Mesenchymal stem cell (in vitro differentiated cells and primary cell): ENCODE measurements around the gene MUC5B.

Experiments
- DNase-seq: peaks from one replicate; pipeline ENCODE4 v3.0.0-alpha.2; 2013
- H2AFZ ChIP-seq: one replicate; pipeline ENCODE4 v1.6.1; 2013; ENCODE audit warnings: low read depth, mild to moderate bottlenecking, control low read depth, inconsistent platforms, low read length, moderate library complexity
- H2AK5ac ChIP-seq: 2 replicates; pipeline ENCODE4 v1.6.1; 2013; ENCODE audit warnings: low read length, moderate library complexity, mild to moderate bottlenecking, inconsistent platforms; ENCODE audit not compliant: severe bottlenecking
- H2BK120ac ChIP-seq: one replicate; pipeline ENCODE4 v1.6.1; 2013; ENCODE audit warnings: low read depth, mild to moderate bottlenecking, inconsistent platforms, low read length, moderate library complexity
- H2BK12ac ChIP-seq, 2 experiments: one replicate each; pipeline ENCODE4 v1.6.1; 2013; ENCODE audit warnings: inconsistent platforms in 2 of 2, low read length in 2 of 2, mild to moderate bottlenecking in 2 of 2, moderate library complexity in 2 of 2, control low read depth in 1 of 2
- H2BK15ac ChIP-seq: one replicate; pipeline ENCODE4 v1.6.1; 2013; ENCODE audit warnings: mild to moderate bottlenecking, low read depth, inconsistent platforms; ENCODE audit not compliant: poor library complexity, severe bottlenecking
- H2BK5ac ChIP-seq: 2 replicates; pipeline ENCODE4 v1.6.1; 2013; ENCODE audit warnings: low read depth, mild to moderate bottlenecking, low read length, control low read depth, inconsistent platforms; ENCODE audit not compliant: poor library complexity, severe bottlenecking
- H3K14ac ChIP-seq, 2 experiments: one replicate each; pipeline ENCODE4 v1.6.1; 2013; ENCODE audit warnings: inconsistent platforms in 2 of 2, low read length in 2 of 2, control low read depth in 1 of 2, mild to moderate bottlenecking in 1 of 2, moderate library complexity in 1 of 2
- H3K18ac ChIP-seq, 2 experiments: one replicate each; pipeline ENCODE4 v1.6.1; 2013; ENCODE audit warnings: inconsistent platforms in 2 of 2, low read length in 2 of 2, control low read depth in 1 of 2, low read depth in 1 of 2, mild to moderate bottlenecking in 1 of 2
- H3K23ac ChIP-seq, 2 experiments: one replicate each; pipeline ENCODE4 v1.6.1; 2013; ENCODE audit warnings: inconsistent platforms in 2 of 2, low read length in 2 of 2, mild to moderate bottlenecking in 2 of 2, moderate library complexity in 2 of 2, control low read depth in 1 of 2
- H3K27ac ChIP-seq: 2 replicates; pipeline ENCODE4 v1.5.1; 2013; ENCODE audit warnings: mild to moderate bottlenecking, moderate library complexity, low read length, control low read depth, inconsistent platforms; ENCODE audit not compliant: poor library complexity, severe bottlenecking
- H3K27me3 ChIP-seq, 2 experiments: 2 replicates each; pipeline versions ENCODE4 v1.6.1 to v1.7.0; 2013; ENCODE audit warnings: low read length in 2 of 2, mild to moderate bottlenecking in 2 of 2, moderate library complexity in 2 of 2, control low read depth in 1 of 2, inconsistent platforms in 1 of 2; ENCODE audit not compliant: control insufficient read depth in 1 of 2, insufficient read depth in 1 of 2
- H3K36me3 ChIP-seq, 2 experiments: 2 replicates each; pipeline versions ENCODE4 v1.6.1 to v1.7.0; 2013; ENCODE audit warnings: low read length in 2 of 2, control low read depth in 1 of 2, inconsistent platforms in 1 of 2, low read depth in 1 of 2, mild to moderate bottlenecking in 1 of 2; ENCODE audit not compliant: insufficient read depth in 2 of 2, control insufficient read depth in 1 of 2
- H3K4ac ChIP-seq, 2 experiments: one replicate each; pipeline ENCODE4 v1.6.1; 2013; ENCODE audit warnings: inconsistent platforms in 2 of 2, low read length in 2 of 2, mild to moderate bottlenecking in 2 of 2, moderate library complexity in 2 of 2, control low read depth in 1 of 2, low read depth in 1 of 2
- H3K4me1 ChIP-seq: 2 replicates; pipeline ENCODE4 v1.6.1; 2013; ENCODE audit warnings: low read depth, low read length, control low read depth; ENCODE audit not compliant: control insufficient read depth, insufficient read depth
- H3K4me2 ChIP-seq: 2 replicates; pipeline ENCODE4 v1.6.1; 2013; ENCODE audit warnings: low read length, mild to moderate bottlenecking, inconsistent platforms; ENCODE audit not compliant: poor library complexity, severe bottlenecking
- H3K4me3 ChIP-seq, 2 experiments: 2 replicates each; pipeline versions ENCODE4 v1.5.1 to v1.7.0; 2013; ENCODE audit warnings: low read length in 2 of 2, mild to moderate bottlenecking in 2 of 2, control low read depth in 1 of 2, low read depth in 1 of 2; ENCODE audit not compliant: insufficient read depth in 1 of 2
- H3K79me1 ChIP-seq: replicated peaks from 2 replicates; pipeline ENCODE4 v1.6.1; 2013; ENCODE audit warnings: mild to moderate bottlenecking, control low read depth, low read length, inconsistent platforms; ENCODE audit not compliant: poor library complexity, severe bottlenecking
- H3K9ac ChIP-seq: 2 replicates; pipeline ENCODE4 v1.7.0; 2013; ENCODE audit warnings: mild to moderate bottlenecking, low read length, moderate library complexity
- H3K9me3 ChIP-seq: 2 replicates; pipeline ENCODE4 v1.7.0; 2013; ENCODE audit warnings: mild to moderate bottlenecking, low read length; ENCODE audit not compliant: control insufficient read depth
- H4K8ac ChIP-seq: one replicate; pipeline ENCODE4 v1.6.1; 2013; ENCODE audit warnings: inconsistent platforms, mild to moderate bottlenecking, low read length, moderate library complexity
- H4K91ac ChIP-seq: one replicate; pipeline ENCODE4 v1.6.1; 2013; ENCODE audit warnings: mild to moderate bottlenecking, low read length, inconsistent platforms
- WGBS: methylation state at CpG from one replicate; pipeline ENCODE4 v1.1.7; 2013; ENCODE audit warnings: mixed read lengths; 5-methylcytosine and 5-hydroxymethylcytosine counted together

Gene MUC5B

GRCh38 chr11:1292018-1292643 is 69.3 kb downstream of the MUC5B start:
- H2AK5ac ChIP-seq, result no peak overlapping the region
- no peaks in the 10 kb centered on the region for H3K9me3 ChIP-seq
- peaks cover 67% of the 10 kb centered on the region for H3K79me1 ChIP-seq
- H2BK5ac ChIP-seq, result no peak overlapping the region
- H3K4me3 ChIP-seq, result no peak overlapping the region
- no peak overlapping the region for H2AFZ ChIP-seq
- no peak overlapping the region for H3K4ac ChIP-seq
- H3K9ac ChIP-seq, result no peak overlapping the region
- peaks cover 51 to 85% of the 10 kb centered on the region in 2 experiments for H3K36me3 ChIP-seq
- no peak overlapping the region for H4K91ac ChIP-seq
- no peak overlapping the region for H3K27ac ChIP-seq
- H2BK12ac ChIP-seq, result no peak overlapping the region
- no peaks in the 10 kb centered on the region for H3K27me3 ChIP-seq
- no peak for DNase-seq
- no peak overlapping the region for H4K8ac ChIP-seq
- no peak overlapping the region for H3K23ac ChIP-seq
- H3K4me1 ChIP-seq, result peaks cover 2% of the 10 kb centered on the region
- H2BK15ac ChIP-seq, result no peak overlapping the region
- H2BK120ac ChIP-seq, result no peak overlapping the region
- H3K4me2 ChIP-seq, result no peak overlapping the region
- 98% methylated on average over 10 of the region's 10 CpGs for WGBS
- H3K18ac ChIP-seq, result no peak overlapping the region
- no peak overlapping the region for H3K14ac ChIP-seq

- no peaks in the 10 kb centered on the region for H3K27me3 ChIP-seq
- no peak overlapping the region for H3K23ac ChIP-seq
- H2BK12ac ChIP-seq, result no peak overlapping the region
- no peak overlapping the region for H2AK5ac ChIP-seq
- no peak overlapping the region for H3K4me2 ChIP-seq
- H2BK5ac ChIP-seq, result no peak overlapping the region
- H4K8ac ChIP-seq, result no peak overlapping the region
- H2BK120ac ChIP-seq, result no peak overlapping the region
- peaks cover 51 to 89% of the 10 kb centered on the region in 2 experiments for H3K36me3 ChIP-seq
- no peak overlapping the region for H4K91ac ChIP-seq
- H3K4ac ChIP-seq, result no peak overlapping the region
- H3K18ac ChIP-seq, result no peak overlapping the region
- 96% methylated on average over 43 of the region's 43 CpGs for WGBS
- H3K4me3 ChIP-seq, result no peak overlapping the region
- H3K9me3 ChIP-seq, result no peaks in the 10 kb centered on the region
- H3K79me1 ChIP-seq, result peaks cover 69% of the 10 kb centered on the region
- H3K4me1 ChIP-seq, result peaks cover 4% of the 10 kb centered on the region
- no peak for DNase-seq
- no peak overlapping the region for H3K27ac ChIP-seq
- H2BK15ac ChIP-seq, result no peak overlapping the region
- H3K9ac ChIP-seq, result no peak overlapping the region
- H3K14ac ChIP-seq, result no peak overlapping the region
- no peak overlapping the region for H2AFZ ChIP-seq
These were observed 70.1 kb downstream of the MUC5B start for GRCh38 chr11:1292644-1293618.

GRCh38 chr11:1293619-1294015 is 70.8 kb downstream of the MUC5B start:
- Histone ChIP-seq H2BK15ac (no peak overlapping the region), H3K4me1 (peaks cover 8% of the 10 kb centered on the region), H4K91ac (no peak overlapping the region), H3K27me3 (no peaks in the 10 kb centered on the region), H3K4me3 (no peak overlapping the region), H2AFZ (no peak overlapping the region), H3K27ac (no peak overlapping the region), H2BK12ac (no peak overlapping the region), H3K4ac (no peak overlapping the region), H3K14ac (no peak overlapping the region), H3K9ac (no peak overlapping the region), H3K9me3 (no peaks in the 10 kb centered on the region), H3K18ac (no peak overlapping the region), H2BK120ac (no peak overlapping the region), H4K8ac (no peak overlapping the region), H3K79me1 (peaks cover 63% of the 10 kb centered on the region), H3K4me2 (no peak overlapping the region), H2AK5ac (no peak overlapping the region), H3K36me3 (peaks cover 47 to 86% of the 10 kb centered on the region in 2 experiments), H3K23ac (no peak overlapping the region), H2BK5ac (no peak overlapping the region)
- 97% methylated on average over 13 of the region's 13 CpGs for WGBS
- no peak for DNase-seq

GRCh38 chr11:1295086-1295485 is 72.2 kb downstream of the MUC5B start:
- no peak overlapping the region for H3K14ac ChIP-seq
- no peak overlapping the region for H3K18ac ChIP-seq
- 97% methylated on average over 22 of the region's 22 CpGs for WGBS
- H3K4me3 ChIP-seq, result no peak overlapping the region
- no peak overlapping the region for H3K4ac ChIP-seq
- H3K4me1 ChIP-seq, result peaks cover 16% of the 10 kb centered on the region
- H3K79me1 ChIP-seq, result peaks cover 49% of the 10 kb centered on the region
- no peak overlapping the region for H2AK5ac ChIP-seq
- no peak overlapping the region for H4K8ac ChIP-seq
- H3K9me3 ChIP-seq, result no peaks in the 10 kb centered on the region
- H3K27me3 ChIP-seq, result no peaks in the 10 kb centered on the region
- no peak overlapping the region for H2BK5ac ChIP-seq
- H3K36me3 ChIP-seq, result peaks cover 37 to 75% of the 10 kb centered on the region in 2 experiments
- H3K4me2 ChIP-seq, result no peak overlapping the region
- no peak overlapping the region for H2BK12ac ChIP-seq
- no peak overlapping the region for H3K27ac ChIP-seq
- no peak overlapping the region for H4K91ac ChIP-seq
- no peak overlapping the region for H3K9ac ChIP-seq
- H2BK120ac ChIP-seq, result no peak overlapping the region
- H2AFZ ChIP-seq, result no peak overlapping the region
- DNase-seq, result no peak
- no peak overlapping the region for H3K23ac ChIP-seq
- no peak overlapping the region for H2BK15ac ChIP-seq
